SU-DHL-6 (cell line): ENCODE measurements around the gene TNS4.

Experiments
- H2AFZ ChIP-seq: fragments of 200-600 bp; sonication (generic); 2 replicates; pipeline ENCODE4 v1.6.1; 2014; ENCODE audit warnings: low read depth, mild to moderate bottlenecking, moderate library complexity, mixed read lengths, antibody characterized with exemption, low read length; ENCODE audit not compliant: severe bottlenecking
- H3F3A ChIP-seq: fragments of 200-600 bp; shearing (Covaris generic); 2 replicates; pipeline ENCODE4 v1.6.0; 2016; ENCODE audit warnings: antibody characterized with exemption, mild to moderate bottlenecking; ENCODE audit not compliant: insufficient read depth
- H3K27ac ChIP-seq: fragments of 200-600 bp; sonication (generic); 2 replicates; pipeline ENCODE4 v1.5.1; 2016; ENCODE audit warnings: low read depth, mild to moderate bottlenecking, low read length, moderate library complexity, mixed read lengths
- H3K27me3 ChIP-seq: fragments of 200-600 bp; sonication (generic), shearing (Covaris generic); 2 replicates; pipeline ENCODE4 v1.6.0; 2014; ENCODE audit warnings: mild to moderate bottlenecking, low read length
- H3K36me3 ChIP-seq: fragments of 200-600 bp; sonication (generic); 2 replicates; pipeline ENCODE4 v1.6.1; 2014; ENCODE audit warnings: mild to moderate bottlenecking, low read length, mixed read lengths
- H3K4me2 ChIP-seq: fragments of 300-600, 200-600 bp; shearing (Covaris generic), sonication (generic); 2 replicates; pipeline ENCODE4 v1.6.0; 2014; ENCODE audit warnings: low read length, low read depth, mild to moderate bottlenecking; ENCODE audit not compliant: poor library complexity, severe bottlenecking
- H3K4me3 ChIP-seq: fragments of 200-600 bp; sonication (generic); 2 replicates; pipeline ENCODE4 v1.5.1; 2014; ENCODE audit warnings: antibody characterized with exemption, low read length, mild to moderate bottlenecking, mixed read lengths; ENCODE audit not compliant: insufficient read depth, poor library complexity, severe bottlenecking
- H3K79me2 ChIP-seq: fragments of 200-600 bp; sonication (generic); 2 replicates; pipeline ENCODE4 v1.6.1; 2014; ENCODE audit warnings: mild to moderate bottlenecking, low read length, moderate library complexity; ENCODE audit not compliant: insufficient read depth
- H3K9ac ChIP-seq: fragments of 200-600 bp; sonication (generic); 2 replicates; pipeline ENCODE4 v1.7.0; 2014; ENCODE audit warnings: mild to moderate bottlenecking, low read length
- H3K9me2 ChIP-seq: fragments of 200-600 bp; sonication (generic); replicated peaks from 2 replicates; pipeline ENCODE4 v1.6.1; 2014; ENCODE audit warnings: low read length; ENCODE audit not compliant: insufficient read depth
- H3K9me3 ChIP-seq: fragments of 200-600 bp; sonication (generic); 2 replicates; pipeline ENCODE4 v1.6.1; 2014; ENCODE audit warnings: low read length, mixed read lengths; ENCODE audit not compliant: insufficient read depth
- H4K20me1 ChIP-seq: fragments of 200-600 bp; sonication (generic); 2 replicates; pipeline ENCODE4 v1.6.1; 2014; ENCODE audit warnings: low read depth, mild to moderate bottlenecking, antibody characterized with exemption, low read length, moderate library complexity, mixed read lengths
- EZH2phosphoT487 ChIP-seq: fragments of 200-600 bp; sonication (generic), shearing (Covaris generic); conservative IDR thresholded peaks from 2 replicates; pipeline ENCODE4 v1.6.1; 2018; ENCODE audit warnings: mild to moderate bottlenecking, antibody characterized with exemption, low read length, moderate library complexity, mixed read lengths
- TF ChIP-seq, protein P1 (sequence below): fragments of 200-600 bp; sonication (generic); IDR thresholded peaks from one replicate; pipeline ENCODE4 v1.5.1; 2017; ENCODE audit warnings: antibody characterized with exemption, mild to moderate bottlenecking, low read length, moderate library complexity; ENCODE audit not compliant: insufficient read depth, poor library complexity, severe bottlenecking

The TNS4 gene, protein sequence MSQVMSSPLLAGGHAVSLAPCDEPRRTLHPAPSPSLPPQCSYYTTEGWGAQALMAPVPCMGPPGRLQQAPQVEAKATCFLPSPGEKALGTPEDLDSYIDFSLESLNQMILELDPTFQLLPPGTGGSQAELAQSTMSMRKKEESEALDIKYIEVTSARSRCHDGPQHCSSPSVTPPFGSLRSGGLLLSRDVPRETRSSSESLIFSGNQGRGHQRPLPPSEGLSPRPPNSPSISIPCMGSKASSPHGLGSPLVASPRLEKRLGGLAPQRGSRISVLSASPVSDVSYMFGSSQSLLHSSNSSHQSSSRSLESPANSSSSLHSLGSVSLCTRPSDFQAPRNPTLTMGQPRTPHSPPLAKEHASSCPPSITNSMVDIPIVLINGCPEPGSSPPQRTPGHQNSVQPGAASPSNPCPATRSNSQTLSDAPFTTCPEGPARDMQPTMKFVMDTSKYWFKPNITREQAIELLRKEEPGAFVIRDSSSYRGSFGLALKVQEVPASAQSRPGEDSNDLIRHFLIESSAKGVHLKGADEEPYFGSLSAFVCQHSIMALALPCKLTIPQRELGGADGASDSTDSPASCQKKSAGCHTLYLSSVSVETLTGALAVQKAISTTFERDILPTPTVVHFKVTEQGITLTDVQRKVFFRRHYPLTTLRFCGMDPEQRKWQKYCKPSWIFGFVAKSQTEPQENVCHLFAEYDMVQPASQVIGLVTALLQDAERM

DNA sequence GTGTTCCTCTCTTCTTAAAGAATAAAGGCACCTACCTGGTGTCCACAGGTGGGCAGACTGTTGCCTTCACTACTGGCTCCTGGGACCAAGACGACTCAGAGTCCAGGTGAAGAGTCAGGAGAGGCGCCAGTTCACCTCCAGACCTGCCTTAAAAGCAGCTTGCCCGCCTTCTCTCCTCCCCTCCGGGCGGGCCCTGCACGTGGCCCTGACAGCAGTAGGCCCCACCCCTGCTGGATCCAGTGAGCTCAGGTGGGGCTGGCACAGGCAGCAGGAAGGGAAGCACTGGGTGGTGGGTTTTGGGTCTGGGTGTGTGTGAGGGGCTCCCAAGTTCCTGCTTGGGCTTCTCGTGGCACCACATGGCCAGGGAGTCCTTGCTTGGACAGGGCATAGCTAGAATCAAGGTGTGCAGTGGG lies at the start of gene TNS4:
TNS4 (minus strand) TSS at position 125 of the 413 bp plus-strand sequence. CDS start 5,198 bp downstream, outside the sequence.
- H3K4me2 ChIP-seq = no peak within 1 kb of the TSS

DNA sequence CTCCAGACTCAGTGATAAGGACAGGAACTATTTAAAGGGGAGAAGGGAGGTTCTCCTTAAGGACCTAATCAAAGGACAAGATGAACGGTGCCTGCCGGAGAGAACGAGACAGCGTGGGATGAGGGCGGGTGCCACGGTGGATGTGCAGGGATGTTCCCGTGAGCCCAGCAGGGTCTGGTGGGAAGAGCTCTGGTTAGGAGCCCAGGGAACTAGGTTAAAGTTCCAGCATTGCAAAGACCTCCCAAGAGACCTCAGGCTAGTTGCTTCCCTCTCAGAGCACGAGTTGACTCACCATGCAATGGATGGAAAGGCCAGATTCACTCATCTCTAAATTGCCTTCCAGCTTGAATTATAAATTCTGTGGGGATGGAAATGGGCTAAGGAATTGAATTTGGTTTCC lies 49.2 kb upstream of the TNS4 start:
- Histone ChIP-seq H4K20me1 (no peaks in the 10 kb centered on the region), H3K9ac (no peak overlapping the region), H3K36me3 (no peaks in the 10 kb centered on the region), H3F3A (no peaks in the 10 kb centered on the region), H3K4me2 (no peak overlapping the region), H3K4me3 (no peak overlapping the region), H3K9me2 (no peaks in the 10 kb centered on the region), H3K9me3 (no peaks in the 10 kb centered on the region), H3K27ac (no peak overlapping the region), H3K79me2 (no peaks in the 10 kb centered on the region), H2AFZ (no peak overlapping the region), H3K27me3 (no peaks in the 10 kb centered on the region)
- no peak for TF ChIP-seq EZH2phosphoT487
- TF ChIP-seq, protein P1, sequence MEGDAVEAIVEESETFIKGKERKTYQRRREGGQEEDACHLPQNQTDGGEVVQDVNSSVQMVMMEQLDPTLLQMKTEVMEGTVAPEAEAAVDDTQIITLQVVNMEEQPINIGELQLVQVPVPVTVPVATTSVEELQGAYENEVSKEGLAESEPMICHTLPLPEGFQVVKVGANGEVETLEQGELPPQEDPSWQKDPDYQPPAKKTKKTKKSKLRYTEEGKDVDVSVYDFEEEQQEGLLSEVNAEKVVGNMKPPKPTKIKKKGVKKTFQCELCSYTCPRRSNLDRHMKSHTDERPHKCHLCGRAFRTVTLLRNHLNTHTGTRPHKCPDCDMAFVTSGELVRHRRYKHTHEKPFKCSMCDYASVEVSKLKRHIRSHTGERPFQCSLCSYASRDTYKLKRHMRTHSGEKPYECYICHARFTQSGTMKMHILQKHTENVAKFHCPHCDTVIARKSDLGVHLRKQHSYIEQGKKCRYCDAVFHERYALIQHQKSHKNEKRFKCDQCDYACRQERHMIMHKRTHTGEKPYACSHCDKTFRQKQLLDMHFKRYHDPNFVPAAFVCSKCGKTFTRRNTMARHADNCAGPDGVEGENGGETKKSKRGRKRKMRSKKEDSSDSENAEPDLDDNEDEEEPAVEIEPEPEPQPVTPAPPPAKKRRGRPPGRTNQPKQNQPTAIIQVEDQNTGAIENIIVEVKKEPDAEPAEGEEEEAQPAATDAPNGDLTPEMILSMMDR = no peak

More for the DNA sequence above, at the start of gene TNS4:
- Histone ChIP-seq H3F3A (no peaks in the 10 kb centered on the region), H3K9me2 (no peaks in the 10 kb centered on the region), H3K27ac (no peak within 1 kb of the TSS), H4K20me1 (no peaks in the 10 kb centered on the region), H3K79me2 (no peaks in the 10 kb centered on the region), H3K4me3 (no peak within 1 kb of the TSS), H3K27me3 (no peaks in the 10 kb centered on the region), H3K36me3 (no peaks in the 10 kb centered on the region), H2AFZ (no peak within 1 kb of the TSS), H3K9me3 (no peaks in the 10 kb centered on the region), H3K9ac (no peak within 1 kb of the TSS)
- TF ChIP-seq, protein P1 = no peak
- no peak for TF ChIP-seq EZH2phosphoT487

DNA sequence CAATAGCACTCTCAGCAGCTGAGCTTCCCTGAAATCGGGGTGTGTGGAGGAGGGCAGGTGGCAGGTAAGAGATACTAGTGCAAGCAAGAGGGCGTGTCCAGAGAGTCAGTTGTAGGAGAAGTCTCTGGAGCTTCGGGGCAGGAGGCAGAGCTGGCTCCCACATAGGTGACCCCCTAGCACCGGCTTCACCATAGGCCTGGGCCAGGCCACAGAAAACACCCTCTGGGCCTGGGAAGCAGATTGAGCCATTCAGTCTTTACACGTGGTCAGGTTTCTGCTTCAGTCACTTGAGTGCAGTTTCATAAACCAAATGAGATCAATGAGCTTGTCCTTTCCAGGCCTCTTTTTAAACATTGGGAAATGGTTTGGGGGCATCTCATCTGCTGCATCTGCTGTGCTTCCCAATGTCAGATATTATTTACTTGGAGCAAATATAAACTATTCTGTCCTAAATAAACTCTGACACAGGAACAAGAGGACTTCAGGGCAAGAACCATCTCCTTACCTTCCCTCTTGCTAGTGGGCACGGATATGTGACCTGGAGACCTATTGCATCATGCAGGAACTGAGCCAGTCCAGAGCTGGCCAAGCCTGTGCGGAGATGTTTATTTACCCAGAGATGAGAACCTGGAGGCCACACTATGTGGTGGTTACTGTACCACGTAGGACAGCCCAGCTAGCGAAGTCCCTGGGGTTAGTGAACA lies 47.7 kb upstream of the TNS4 start:
- Histone ChIP-seq H3K9me2 (no peaks in the 10 kb centered on the region), H3K36me3 (no peaks in the 10 kb centered on the region), H3K27me3 (no peaks in the 10 kb centered on the region), H3K9me3 (no peaks in the 10 kb centered on the region), H3K4me2 (no peak overlapping the region), H3K79me2 (no peaks in the 10 kb centered on the region), H3K9ac (no peak overlapping the region), H2AFZ (no peak overlapping the region), H3K4me3 (no peak overlapping the region), H4K20me1 (no peaks in the 10 kb centered on the region), H3F3A (no peaks in the 10 kb centered on the region), H3K27ac (no peak overlapping the region)
- no peak for TF ChIP-seq EZH2phosphoT487
- TF ChIP-seq, protein P1 = no peak
